Activated T-cell treated with anti-CD3 and anti-CD28 coated beads for 1 hour (primary cell): Measurements from ENCODE around the gene GRIA1.

ENCODE experiments used
- DNase-seq: peaks from one replicate; pipeline ENCODE4 v3.0.0-alpha.2; 2020; ENCODE audit warnings: low read depth

GRIA1 gene

DNA sequence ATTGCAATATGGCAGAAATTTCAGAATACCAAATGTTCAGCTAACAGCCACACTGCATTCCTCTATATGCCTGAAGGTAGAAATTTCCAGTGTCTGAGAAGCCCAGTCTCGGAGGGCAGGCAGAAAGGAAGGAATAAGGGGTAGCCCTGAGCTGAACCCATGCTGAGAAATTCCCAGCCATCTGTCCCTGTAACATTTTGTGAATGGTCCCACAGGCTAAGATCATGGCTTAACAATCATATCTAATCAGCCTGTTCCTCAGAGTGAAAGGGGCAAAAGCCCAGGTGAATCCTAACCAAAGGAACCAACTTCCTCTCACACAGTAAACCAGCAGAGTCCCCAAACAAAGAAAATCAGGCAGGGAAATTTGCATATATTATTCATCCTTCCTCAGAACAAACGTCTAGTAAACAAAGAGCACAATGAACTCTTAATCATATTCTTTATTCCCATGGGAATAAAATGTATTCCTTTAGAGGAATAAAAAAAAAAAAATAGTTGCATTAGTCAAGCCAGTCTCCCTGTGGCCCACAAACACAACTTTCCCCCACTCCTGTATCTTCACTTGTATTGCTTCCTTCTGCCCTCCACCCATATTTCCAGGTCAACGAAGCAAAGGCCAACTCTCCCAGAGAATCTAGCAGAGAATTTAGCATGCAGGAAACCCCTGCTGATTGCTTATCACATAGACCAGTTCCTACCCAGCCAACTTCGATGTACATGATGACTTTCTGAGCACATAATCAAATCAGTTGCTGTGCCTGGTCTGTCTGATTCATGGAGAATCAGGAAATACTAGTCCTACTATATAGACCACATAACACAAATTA, 290.6 kb downstream of the GRIA1 start:
- no peak for DNase-seq

DNA sequence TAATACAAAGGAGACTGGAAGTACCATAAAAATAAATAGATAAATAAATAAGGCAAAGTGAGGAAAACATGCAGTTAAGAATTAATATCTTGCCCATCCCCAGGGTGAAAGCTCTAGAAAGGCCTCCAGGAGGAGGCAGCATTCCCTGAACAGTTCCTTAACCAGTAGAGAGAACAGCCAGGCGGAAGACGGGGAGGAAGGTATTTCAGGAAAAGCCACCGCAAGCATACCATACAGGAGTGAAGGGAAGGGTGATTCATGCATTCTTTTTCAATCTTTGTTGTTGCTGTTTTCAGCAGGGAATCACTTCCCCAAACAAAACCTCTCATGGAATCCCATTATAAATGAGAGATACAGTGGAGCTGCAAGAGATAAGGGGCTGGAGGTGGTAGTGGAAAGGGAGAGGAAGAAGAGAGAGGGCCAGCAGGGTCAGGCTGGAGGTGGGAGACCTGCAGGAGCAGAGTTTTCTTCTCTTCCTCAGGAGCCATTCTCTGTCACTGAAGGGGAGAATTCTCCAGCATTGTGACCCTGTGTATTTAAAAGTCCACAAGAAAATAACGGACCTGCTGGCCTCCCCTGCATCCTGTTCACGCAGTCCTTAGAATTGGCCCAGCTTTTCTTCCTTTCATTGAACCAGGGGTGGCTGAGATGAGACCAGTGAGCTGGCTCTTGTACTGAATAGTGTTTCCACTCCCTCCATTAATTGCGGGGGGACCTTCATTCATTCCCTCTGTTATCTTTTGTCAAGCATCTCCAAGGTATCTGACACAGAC, 292.3 kb downstream of the GRIA1 start:
- DNase-seq, result no peak

DNA sequence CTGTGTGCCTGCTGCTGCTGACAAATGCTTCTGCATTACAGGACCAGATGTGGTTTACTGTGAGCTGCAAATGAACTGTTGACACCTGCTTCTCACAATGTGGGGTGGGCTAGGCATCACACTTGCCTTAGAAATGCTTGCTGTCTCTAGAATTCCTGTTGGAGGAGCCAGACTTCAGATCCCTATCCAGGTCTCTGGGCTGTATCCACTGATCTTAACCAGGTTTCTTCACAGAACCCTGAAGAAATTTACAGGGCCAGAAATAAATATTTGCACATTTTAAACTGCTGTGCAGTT, 292.8 kb downstream of the GRIA1 start:
- DNase-seq, result no peak

DNA sequence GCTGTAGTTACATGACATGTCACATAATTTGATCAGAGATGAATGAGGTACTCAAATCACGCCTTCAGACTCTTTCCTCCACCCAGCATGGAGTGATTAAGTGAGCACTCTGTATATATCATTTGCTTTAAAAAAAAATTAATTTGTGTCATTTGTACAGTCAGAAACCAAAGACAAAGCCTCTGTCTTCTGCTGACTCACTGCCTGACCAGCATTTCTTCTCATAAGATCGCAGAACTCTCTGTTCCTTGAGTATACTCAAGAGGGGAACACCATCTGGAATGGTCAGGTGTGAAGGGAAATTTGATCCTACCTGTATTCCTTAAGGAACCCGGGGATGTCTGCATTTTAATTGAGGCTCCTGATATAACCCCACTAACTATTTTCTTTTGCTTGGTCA, 293.8 kb downstream of the GRIA1 start:
- no peak for DNase-seq

DNA sequence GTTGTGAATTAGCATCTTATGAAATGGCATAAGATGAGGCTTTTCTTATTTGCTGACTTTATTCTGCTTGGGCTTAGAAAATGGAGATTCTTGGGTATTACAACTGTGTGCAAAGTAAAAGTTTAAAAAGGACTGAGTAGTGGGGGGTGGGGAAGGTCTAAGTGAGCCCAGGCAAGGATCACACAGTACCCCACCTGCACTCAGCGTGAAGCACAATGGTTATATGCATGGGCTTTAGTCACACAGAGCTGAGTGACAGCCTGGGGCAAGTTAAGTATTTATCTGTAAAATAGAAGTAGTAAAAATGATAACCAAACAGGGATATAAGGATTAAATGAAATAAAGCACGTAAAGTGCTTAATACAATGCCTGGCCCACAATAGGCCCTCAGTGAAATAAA, 300.9 kb downstream of the GRIA1 start:
- no peak for DNase-seq

DNA sequence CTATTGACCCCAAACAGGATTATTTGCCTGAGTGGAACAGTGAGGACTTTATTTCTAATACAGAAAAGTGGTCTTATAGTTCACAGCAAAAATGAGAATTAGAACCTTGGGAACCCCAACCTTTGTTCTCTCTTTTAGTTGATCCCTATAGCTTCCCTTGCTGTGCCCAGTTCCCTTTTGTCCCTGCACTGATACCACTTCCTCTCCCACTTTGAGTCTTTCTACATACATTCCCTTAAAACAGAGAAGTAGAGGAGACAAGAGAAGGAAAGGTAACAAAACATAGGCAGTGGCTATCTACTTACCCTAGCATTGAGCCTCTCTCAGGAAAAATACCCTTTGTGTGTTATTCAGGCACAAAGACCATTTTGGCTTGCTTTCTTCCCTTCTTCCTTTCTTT, 301.8 kb downstream of the GRIA1 start:
- no peak for DNase-seq

DNA sequence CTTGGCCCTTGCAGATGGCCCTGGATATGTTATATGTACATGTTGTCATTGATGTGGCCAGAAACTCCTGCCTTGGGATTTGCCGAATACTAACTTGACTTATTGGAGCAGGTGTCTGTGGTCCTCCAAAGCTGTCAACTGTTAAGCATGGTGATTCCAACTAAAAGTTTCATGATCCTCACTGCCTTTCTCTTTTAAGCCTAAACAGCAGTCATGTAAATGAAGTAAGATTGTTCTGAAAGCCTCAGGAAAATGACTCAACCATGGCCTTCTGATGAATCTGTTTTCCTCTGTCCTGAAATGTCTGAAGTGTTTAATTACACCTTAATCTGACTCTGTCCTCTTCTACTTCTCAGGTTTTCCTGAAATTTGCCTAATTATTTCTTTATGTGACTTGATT, 303.2 kb downstream of the GRIA1 start:
- DNase-seq, result no peak

DNA sequence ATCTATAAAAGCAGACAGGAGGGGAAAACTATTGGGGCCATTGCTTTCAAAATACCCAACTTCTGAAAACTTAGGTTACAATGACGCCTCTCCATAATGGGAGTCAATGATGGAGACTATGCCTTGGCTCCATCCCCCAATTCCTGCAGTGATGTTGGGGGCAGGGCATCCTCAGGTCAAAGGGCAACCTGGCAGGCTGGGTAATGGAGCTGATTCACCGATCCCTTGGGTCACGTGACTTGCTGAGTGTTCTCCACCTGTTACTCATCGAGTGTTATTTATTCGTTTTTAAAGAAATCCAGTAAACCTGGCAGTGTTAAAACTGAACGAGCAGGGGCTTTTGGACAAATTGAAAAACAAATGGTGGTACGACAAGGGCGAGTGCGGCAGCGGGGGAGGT, 303.9 kb downstream of the GRIA1 start:
- DNase-seq, result no peak

DNA sequence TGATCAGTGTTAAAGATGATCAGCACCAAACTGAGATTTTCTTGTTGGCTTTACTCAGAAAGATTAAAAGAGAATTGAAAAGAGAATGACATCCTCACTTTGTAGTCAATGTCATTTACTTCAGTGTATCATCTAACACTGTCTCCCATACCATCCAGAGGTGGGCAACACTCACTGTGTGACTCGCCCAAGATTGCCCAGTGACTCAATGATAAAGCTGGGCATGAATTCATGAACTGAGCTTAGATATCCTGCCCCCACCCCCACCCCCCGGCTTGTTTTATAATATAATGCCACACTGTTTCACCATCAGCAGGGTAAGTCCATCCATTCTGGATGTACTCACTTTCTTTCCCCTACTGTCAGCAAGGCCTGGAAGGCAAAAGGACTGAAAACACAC, 306.1 kb downstream of the GRIA1 start:
- no peak for DNase-seq

DNA sequence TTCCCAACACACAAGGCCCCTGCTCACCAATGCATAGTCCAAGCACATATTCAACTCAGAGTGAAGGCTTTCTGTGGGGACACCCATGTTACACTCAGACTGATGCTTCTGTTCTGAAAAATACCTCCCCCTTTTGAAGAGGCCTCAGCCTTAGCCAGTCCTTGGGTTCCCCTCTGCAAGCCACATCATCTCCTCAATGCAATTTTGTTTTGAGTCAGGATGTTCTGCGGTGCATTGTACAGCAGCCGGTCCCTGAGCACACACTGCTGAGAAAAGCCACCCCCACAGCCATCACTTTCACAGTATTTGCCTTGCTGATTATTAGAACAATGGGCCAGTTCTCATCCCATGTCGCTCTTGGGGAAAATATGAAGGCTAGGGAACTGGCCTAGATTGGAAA, 307.0 kb downstream of the GRIA1 start:
- no peak for DNase-seq

DNA sequence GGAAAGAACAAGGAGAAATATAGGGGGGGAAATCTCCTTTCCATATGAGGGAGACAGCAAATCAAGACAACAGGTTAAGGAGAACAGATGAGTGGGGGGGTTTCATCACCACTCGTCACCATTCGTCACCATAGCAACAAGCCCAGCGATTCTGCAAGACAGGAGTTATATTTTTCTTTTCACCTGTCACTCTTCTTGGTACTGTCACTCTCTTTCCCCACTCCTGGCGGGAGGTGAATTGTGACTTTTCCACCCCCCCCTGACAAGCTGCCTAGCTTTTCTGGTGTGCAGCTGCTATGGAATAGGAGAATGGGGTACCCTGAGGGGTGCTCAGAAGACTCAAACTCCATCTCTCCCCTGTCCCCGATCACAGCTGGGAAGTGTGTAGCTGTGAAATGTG, 308.4 kb downstream of the GRIA1 start:
- DNase-seq, result no peak

DNA sequence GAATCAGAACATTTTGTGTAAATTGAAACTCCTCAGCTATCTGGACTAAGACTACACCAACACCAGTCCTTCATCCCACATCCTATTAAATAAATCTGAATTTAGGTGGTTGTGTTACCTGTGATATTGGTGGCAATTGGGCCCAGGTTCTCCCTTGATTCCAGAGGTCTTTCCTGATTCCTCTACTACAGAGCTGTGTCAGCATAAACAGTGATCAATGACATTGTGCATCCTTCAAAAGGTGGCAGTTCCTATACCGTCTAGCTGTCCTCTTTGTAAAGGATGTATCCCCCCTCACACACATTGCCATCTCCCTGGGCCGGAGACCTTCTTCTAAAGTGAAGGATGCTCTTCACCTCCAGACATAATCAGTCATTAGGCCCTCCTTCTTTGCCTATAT, 309.0 kb downstream of the GRIA1 start:
- no peak for DNase-seq

DNA sequence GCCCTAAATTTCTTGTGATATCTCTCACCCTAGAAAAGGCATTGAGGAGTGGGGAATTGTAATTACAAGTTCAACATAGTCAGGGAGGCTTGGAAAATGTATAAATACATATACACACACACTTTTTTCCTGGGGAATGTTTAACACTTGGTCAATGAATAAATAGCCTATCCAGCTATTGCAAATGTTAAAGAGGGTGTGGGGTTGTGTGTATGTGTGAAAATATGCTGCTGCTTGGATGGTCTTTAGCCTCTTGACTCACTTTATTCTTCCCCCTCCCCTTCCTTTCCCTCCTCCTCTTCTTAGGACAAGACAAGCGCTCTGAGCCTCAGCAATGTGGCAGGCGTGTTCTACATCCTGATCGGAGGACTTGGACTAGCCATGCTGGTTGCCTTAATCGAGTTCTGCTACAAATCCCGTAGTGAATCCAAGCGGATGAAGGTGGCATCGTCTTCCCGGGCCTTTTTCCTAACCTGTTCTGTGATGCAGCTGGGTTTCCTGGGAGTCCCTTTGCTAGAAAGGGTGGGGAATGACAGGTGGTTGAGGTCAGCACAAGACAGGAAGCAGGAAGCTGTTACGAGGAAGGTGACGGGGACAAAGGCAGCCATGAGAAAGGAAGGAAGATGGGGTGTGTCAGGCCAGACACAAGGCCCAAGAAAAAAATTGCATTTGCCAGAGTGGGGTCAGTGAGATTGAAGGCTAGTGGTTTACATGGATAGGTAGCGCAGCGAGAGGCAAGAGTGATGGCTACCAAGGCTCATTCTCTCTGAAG, 311.8 kb downstream of the GRIA1 start:
- no peak for DNase-seq

DNA sequence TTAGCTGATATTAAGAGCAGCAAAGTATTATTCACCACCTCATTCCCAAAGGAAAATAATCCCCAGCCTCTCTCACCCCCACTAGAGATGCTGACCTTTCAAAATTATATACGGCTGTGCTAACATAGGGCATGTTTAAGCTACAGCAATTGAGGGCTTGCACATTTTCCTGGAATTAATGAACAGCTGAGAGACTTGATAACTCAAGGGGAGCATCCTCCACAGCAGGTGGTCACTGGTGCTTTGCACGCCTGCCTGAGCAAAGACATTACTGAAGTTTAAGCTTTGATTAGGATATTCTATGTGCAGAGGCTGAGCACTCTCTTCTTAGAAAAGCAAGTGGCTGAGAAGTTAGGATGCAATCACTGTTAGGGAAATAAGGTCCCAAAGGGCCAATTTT, 317.3 kb downstream of the GRIA1 start:
- no peak for DNase-seq

DNA sequence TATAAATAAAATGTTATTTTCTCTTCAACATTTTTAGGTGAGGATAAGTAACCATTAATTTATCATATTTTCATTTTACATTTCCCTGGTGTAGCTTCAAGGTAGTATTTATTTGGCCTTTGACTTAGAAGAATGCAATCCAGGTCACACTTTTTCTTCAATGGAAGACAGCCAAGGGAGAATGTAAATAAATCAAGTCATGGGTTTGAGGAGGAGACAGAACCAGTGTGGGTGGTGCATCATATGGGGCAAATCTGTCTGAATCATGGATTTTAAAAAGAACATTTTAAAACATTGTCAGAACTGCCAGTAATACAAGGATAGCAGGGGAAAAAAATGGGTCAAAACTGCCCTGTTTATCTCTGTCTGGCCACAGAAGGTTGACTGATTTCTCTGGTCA, 318.7 kb downstream of the GRIA1 start:
- no peak for DNase-seq

DNA sequence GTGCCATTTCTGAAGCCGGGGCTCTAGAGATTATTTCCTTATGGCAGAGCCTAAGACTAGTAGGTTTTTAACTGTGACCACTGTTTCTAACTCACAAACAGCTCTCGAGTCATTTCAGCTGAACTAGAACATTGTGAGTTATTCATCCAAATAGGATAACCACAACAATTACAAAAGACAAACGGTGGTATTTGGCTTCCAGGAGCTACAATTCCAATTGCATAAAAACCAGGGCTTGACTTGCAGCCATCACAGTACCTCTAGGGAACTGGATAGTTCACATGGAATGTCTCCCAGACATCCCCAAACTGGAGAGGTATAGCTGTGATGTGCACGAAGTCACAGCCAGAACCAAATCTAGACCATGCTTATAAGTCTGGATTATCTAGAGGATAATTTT, 323.4 kb downstream of the GRIA1 start:
- DNase-seq, result no peak

DNA sequence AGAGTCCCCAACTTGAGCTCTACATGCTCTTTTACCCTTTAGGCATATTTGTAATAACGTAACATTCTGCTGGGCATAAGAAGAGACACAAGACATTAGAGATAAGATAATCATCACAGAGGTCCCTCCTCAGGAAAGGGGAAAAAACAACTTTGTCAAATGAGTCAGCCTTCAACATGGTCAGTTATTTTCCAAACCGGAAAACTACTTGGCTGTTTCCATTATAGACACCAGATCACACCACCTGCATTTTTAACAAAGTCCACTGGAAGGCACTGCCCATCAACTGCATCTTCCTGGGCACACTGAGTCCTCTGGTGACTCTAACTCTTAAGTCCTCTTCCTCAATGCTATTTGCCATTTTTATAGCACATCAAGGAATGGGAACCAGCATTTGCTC, 326.4 kb downstream of the GRIA1 start:
- no peak for DNase-seq

DNA sequence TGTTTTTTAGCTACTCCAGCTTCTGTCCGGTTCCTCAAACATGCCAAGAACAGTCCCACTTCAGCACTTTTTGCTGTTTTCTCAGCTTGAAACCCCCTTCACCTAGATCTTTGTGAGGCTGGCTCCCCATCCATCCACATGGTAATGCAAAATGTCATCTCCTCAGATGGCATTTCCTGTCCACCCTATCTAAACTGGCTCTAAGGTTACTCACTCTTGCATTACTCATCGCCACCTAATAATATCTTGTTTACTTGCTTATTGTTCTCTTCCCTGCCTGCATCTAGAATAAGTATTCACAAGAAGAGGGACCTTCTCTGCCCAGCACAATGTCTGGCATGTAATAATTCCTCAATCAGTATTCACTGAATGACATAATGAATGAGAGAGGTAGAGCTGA, 328.2 kb downstream of the GRIA1 start:
- no peak for DNase-seq

DNA sequence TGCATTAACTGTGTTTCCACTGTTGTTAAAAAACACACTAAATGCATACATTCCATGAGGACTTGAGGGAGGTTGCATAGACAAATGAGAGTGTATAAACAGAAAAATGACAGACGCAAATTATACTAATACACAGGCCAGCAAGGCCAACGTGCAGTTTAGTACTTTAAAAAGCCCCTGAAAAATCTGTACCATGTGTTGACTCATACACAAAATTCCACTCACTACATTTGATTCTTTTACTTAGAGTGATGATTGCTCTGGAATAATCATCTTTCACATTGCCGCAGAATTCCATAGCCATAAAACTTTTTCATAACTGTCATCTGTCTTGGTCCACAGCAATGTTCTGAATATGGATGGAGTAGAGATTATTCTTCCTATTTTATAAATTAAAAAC, 332.6 kb downstream of the GRIA1 start:
- DNase-seq, result no peak

DNA sequence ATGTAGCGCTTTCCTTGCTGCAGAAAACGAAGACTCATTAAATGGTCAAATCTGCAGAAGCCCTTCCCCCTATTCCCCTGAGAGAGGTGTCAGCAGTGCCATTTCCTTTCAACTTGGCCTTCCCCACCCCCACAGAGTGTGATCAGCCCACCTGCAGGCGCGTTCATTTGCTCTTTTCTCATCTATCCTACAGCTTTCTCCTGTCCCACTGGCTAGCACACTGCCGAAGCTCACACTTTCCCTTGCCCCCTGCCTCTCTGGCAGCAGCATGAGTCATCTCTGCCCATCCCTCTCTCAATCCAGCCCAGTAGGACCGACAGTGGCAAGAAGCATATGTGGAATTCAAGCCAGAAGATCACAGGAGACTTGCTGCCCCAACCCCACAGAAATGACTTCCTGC, 334.4 kb downstream of the GRIA1 start:
- no peak for DNase-seq

DNA sequence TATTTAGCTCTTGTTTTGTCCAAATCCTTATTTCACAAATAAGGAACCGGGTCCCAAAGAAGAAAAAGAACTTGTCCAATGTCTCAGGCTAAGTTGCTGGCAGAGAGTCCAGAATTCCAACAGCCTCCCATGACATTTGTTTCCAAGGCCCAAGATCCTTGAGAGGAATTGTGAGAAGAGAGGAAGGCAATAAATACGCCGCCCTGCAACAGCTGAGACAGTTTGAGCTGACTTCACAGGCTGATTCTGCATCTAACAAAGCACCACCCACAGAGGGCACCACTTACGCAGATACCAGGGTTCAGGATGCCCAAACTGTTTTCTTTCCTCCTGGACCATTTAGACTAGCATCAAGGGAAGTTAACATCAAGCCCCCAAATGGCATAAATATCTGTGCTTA, 336.9 kb downstream of the GRIA1 start:
- no peak for DNase-seq

DNA sequence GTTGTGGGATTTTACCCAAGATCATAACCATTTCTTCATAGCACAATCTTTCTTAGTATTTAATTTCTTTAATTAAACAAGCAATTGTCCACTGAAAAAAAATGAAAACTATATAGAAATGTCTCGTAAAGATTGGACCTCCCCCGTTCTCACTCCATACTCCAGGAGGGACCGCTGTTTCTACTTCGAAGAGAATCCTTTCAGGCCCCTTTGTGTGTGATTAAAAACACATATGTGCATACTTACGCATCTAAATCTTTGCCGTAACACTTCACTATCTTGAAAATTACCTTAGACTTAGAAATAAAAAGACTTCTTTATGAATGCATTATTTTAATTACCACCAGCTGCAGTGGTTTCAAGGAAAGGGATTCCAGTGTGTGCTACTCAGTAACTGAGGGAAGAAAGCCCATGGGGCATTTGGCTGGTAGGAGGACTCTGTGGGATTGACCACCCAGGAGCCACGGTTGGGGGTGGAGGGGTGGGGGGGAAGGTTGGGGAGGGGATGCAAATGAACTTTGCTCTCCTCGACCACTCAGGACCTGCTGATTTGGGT, 339.1 kb downstream of the GRIA1 start:
- DNase-seq, result no peak

DNA sequence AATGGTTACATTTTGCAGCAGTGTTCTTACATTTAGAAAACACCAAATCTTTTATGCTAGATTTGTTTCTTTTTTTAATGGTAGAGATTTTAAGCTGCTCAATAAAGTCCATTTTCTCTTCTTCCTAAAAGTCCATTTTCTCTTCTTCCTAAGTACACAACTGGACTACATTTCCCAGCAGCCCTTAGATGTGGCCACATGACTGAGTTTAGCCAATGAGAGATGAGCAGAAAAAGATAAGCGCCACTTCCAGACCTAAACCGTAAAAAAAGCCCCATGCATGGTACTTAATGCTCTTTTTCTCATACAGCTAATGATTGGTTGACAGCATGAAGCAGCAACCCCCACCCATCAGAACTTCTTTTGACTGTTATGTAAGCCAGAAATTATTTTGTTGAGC, 341.5 kb downstream of the GRIA1 start:
- no peak for DNase-seq
